Ureter (tissue), 1 donor: ENCODE measurements around the gene CMPK2. TPM values are rescaled to one million over a fixed set of nuclear protein-coding genes. Genes with fewer than 3 reads are reported as not detected.

ENCODE experiments used
- DNase-seq: peaks from one replicate; pipeline ENCODE4 v3.0.0-alpha.2; 2020; ENCODE audit warnings: low spot score
- total RNA-seq: library from RNA; stranded (reverse); gene quantifications from one replicate; pipeline ENCODE4 v1.2.4, GENCODE V29; 2023
- donor health status: DM: yes; HTN: yes; CAD: no.

The CMPK2 gene
- total RNA-seq, 1 donor from 2014 or later = 7.5 TPM

GRCh38 chr2:6810961-6811360 lies 54.7 kb downstream of the CMPK2 start:
- no peak for DNase-seq

- DNase-seq = no peak
Observed at GRCh38 chr2:6808426-6808825, 57.3 kb downstream of the CMPK2 start.

- no peak for DNase-seq
Observed at GRCh38 chr2:6806604-6807003, 59.1 kb downstream of the CMPK2 start.

GRCh38 chr2:6800553-6800952 lies 65.2 kb downstream of the CMPK2 start:
- DNase-seq = no peak

Other genes starting within 250 kb of the CMPK2 start
- gene RSAD2, start 11.9 kb upstream of the CMPK2 start, total RNA-seq = 4.4 TPM
- 15.2 TPM for gene RNF144A, start 51.5 kb upstream of the CMPK2 start, total RNA-seq